Right ventricle myocardium inferior (tissue), 1 donor: ENCODE results near the gene PIK3R5. TPM values are rescaled to one million over a fixed set of nuclear protein-coding genes. Genes with fewer than 3 reads are reported as not detected.
A peak's percentile ranks its signal among the peaks of the same experiment; 100 is the strongest.

Experiments used
- ATAC-seq: fragments of 200-7000 bp; cut with Tn5 transposase; one replicate; pipeline ENCODE4 v1.9.1; 2020; ENCODE audit warnings: mild to moderate bottlenecking, moderate library complexity
- DNase-seq: peaks from one replicate; pipeline ENCODE4 v3.0.0; 2021; ENCODE audit errors: missing footprints
- intact Hi-C: fragments of 100-400 bp; cut with DNase I; formaldehyde crosslinking; loops from one replicate; pipeline ENCODE4 v1.11.0; 2022
- total RNA-seq: library from RNA; stranded (reverse); fragmentation: NEBNext Ultra II Directional; extraction: Animal tissue kit (Norgen Biotek cat#: 25700); gene quantifications from one replicate; pipeline ENCODE4 v1.2.1, GENCODE V29; 2021
- donor health status: DM: no; HTN: yes; CAD: no; lungs with severe emphysema.

PIK3R5 gene
- total RNA-seq, 1 donor from 2014 or later = 2.8 TPM

- DNase-seq (no peak), ATAC-seq (no peak)
- intact Hi-C loops = no loop called here
Observed at GRCh38 chr17:8830141-8830540, 135.4 kb downstream of the PIK3R5 start.

DNA sequence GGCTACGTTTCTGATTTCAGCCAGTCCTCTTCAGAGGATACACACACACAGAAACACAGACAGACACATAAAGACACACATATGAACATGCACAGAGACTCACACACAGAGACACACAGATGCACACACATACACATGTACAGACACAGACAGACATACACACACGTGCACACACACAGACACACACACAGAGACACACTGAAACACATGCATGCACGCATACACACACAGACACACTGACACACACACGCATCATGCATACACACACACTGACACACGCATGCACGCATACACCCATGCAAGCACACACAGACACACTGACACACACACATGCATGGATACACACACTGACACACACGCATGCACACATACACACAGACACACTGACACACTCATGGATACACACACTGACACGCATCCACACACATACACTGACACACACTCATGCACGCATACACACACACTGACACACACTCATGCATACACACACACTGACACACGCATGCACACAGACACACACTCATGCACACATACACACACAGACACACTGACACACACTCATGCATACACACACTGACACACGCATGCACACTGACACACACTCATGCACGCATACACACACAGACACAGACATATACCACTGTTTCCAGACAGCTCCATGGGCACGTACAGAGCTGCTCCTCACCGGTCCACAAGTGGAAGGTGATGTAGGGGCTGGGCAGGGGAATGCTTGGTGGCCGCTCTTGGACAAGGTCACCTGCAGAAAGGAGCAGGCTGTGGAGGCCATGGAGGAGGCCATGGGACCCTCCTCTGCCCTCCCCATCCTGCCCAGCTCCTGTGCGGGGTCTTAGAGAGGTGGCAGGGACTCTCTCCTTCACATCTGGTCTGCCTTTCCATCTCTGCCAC, 136.2 kb downstream of the PIK3R5 start:
- intact Hi-C loops = no loop called here
- ATAC-seq (peak; percentile 13), DNase-seq (no peak)

Other genes starting within 250 kb of the PIK3R5 start
- not detected for gene CCDC42, start 220.9 kb downstream of the PIK3R5 start, total RNA-seq
- not detected for gene SPDYE4, start 207.2 kb downstream of the PIK3R5 start, total RNA-seq
- gene MFSD6L, start 166.3 kb downstream of the PIK3R5 start, total RNA-seq = 0.11 TPM
- gene PIK3R6, start 98.0 kb downstream of the PIK3R5 start, total RNA-seq = 0.78 TPM
- gene NTN1, start 55.8 kb upstream of the PIK3R5 start, total RNA-seq = 24.5 TPM